Activated naive CD4-positive, alpha-beta T cell treated with anti-CD3 and anti-CD28 coated beads, Interleukin-2, amount 10 ng/mL, durations not matched to agents 7 days and 5 days (primary cell): ENCODE results near the gene RAB10.
A peak's percentile ranks its signal among the peaks of the same experiment; 100 is the strongest.
"Not testable (repeated sequence)": the region's sequence is repeated elsewhere in the genome, so short reads cannot be mapped to it uniquely, and the experiment has no call there.

Experiments used
- CTCF ChIA-PET: fragments of 350-600 bp; sonication (Branson Sonifier 250); formaldehyde crosslinking; loops from one replicate; lab custom pipeline; 2021; ENCODE audit warnings: antibody characterized with exemption; lab: Charles Lee
- DNase-seq: peaks from one replicate; pipeline ENCODE4 v3.0.0-alpha.2; 2020
- H3K27ac Mint-ChIP-seq: one replicate; pipeline ENCODE4 v1.8.0; 2021; ENCODE audit warnings: mild to moderate bottlenecking, moderate library complexity, mixed read lengths
- H3K27me3 Mint-ChIP-seq: one replicate; pipeline ENCODE4 v1.8.0; 2021; ENCODE audit warnings: mild to moderate bottlenecking, mixed read lengths
- H3K36me3 Mint-ChIP-seq: one replicate; pipeline ENCODE4 v1.8.0; 2021; ENCODE audit warnings: mixed read lengths
- H3K4me1 Mint-ChIP-seq: one replicate; pipeline ENCODE4 v1.8.0; 2021; ENCODE audit warnings: mixed read lengths
- H3K4me3 Mint-ChIP-seq: one replicate; pipeline ENCODE4 v1.8.0; 2021; ENCODE audit warnings: mild to moderate bottlenecking, moderate library complexity, mixed read lengths
- H3K9me3 Mint-ChIP-seq: one replicate; pipeline ENCODE4 v1.8.0; 2021; ENCODE audit warnings: mixed read lengths

The RAB10 gene

DNA sequence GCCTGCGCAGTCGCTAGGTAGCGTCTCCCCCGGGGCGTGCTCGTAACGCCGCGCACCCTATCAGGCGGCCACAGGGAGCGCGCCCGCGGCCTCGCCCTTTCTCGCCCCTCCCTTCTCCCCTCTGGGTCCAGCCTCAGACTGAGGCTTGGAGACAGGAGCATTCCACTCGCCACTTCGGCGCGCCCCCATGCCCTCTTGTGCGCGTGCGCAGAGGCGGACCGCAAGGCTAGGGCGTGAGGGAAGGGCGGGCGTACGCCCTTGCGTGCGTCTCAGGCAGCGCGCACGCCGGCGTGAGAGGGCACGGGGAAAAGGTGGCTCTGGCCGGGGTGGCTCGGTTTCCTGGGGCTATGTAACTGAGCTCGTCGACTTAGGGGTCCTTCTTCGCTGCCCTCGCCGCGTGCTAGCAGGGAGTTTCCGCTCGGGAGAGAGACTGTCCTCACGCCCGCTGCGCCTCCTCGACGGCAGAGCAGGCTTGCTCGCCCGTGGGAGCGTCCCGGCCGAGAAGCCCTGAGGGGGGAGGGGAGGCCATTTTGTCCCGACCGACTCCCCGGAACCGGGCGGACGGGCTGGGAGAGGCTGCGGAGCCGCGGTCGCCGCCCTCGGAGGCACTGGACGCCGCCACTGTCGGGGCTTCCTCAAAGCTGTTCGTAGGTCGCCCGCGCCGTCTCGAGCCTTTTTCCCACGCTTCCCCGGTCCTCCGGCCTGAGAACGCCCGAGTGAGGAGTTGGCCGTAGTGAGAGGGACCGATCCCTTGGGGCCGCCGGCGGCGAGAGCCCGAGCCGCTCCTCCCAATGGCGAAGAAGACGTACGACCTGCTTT lies at the start of gene RAB10:
Gene RAB10 (plus strand): TSS at position 267 of the 819 bp plus-strand sequence. CDS start 525 bp downstream, at position 792.
- H3K4me1 Mint-ChIP-seq, result peaks cover 29% of the 10 kb centered on the region
- peak within 1 kb of the TSS; percentile 86 for H3K4me3 Mint-ChIP-seq
- CTCF ChIA-PET, result interaction anchor here (1.5 to 2.0 kb wide), 3 partner anchors 16 to 44 kb away, joined by 4 to 12 read pairs (median 4); no protein-coding TSS in a partner anchor
- H3K27ac Mint-ChIP-seq, result peak within 1 kb of the TSS; percentile 94
- H3K27me3 Mint-ChIP-seq, result no peaks in the 10 kb centered on the region
- H3K36me3 Mint-ChIP-seq, result peaks cover 14% of the 10 kb centered on the region
- DNase-seq, result peak; percentile 99
- no peaks in the 10 kb centered on the region for H3K9me3 Mint-ChIP-seq

DNA sequence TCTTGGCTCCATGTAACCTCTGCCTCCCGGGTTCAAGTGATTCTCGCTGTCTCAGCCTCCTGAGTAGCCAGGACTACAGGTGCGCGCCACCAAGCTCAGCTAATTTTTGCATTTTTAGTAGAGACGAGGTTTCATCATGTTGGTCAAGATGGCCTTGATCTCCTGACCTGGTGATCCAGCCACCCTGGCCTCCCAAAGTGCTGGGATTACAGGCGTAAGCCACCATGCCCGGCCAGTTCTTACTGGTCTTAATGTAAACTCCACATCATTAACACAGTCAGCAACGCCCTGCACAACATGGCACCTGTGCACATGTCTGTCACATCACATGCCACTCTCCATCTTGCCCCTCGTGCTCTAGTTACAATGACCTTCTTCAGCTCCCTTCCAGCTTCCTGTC lies 45.8 kb upstream of the RAB10 start:
- Mint-ChIP-seq H3K4me1 (peaks cover 18% of the 10 kb centered on the region), H3K9me3 (no peaks in the 10 kb centered on the region), H3K27ac (no peak overlapping the region), H3K27me3 (peaks cover 19% of the 10 kb centered on the region), H3K36me3 (no peaks in the 10 kb centered on the region), H3K4me3 (no peak overlapping the region)
- DNase-seq, result no peak
- CTCF ChIA-PET, result interaction anchor here (0.7 to 1.4 kb wide), 3 partner anchors 100 to 485 kb away, joined by 3 to 5 read pairs (median 3); no protein-coding TSS in a partner anchor

DNA sequence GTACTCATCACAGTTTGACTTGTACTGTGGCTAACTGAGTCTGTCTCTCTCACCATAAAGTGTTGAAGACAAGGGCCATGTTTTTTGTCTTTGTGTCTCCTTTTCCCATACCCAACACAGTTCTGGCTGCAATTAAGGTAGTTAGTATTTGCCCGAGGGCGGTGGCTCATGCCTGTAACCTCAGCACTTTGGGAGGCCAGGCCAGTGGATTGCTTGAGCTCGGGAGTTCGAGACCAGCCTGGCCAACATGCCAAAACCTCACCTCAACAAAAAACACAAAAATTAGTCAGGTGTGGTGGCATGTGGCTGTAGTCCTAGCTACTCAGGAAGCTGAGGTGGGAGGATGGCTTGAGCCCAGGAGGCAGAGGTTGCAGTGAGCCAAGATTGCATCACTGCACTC lies 44.7 kb upstream of the RAB10 start:
- DNase-seq, result no peak
- no peaks in the 10 kb centered on the region for H3K36me3 Mint-ChIP-seq
- H3K4me3 Mint-ChIP-seq, result no peak overlapping the region
- H3K27ac Mint-ChIP-seq, result no peak overlapping the region
- peaks cover 19% of the 10 kb centered on the region for H3K27me3 Mint-ChIP-seq
- no peaks in the 10 kb centered on the region for H3K9me3 Mint-ChIP-seq
- CTCF ChIA-PET, result interaction anchor here (1.4 to 2.0 kb wide), 2 partner anchors 156 to 382 kb away, joined by 5 to 18 read pairs; no protein-coding TSS in a partner anchor
- peaks cover 16% of the 10 kb centered on the region for H3K4me1 Mint-ChIP-seq

DNA sequence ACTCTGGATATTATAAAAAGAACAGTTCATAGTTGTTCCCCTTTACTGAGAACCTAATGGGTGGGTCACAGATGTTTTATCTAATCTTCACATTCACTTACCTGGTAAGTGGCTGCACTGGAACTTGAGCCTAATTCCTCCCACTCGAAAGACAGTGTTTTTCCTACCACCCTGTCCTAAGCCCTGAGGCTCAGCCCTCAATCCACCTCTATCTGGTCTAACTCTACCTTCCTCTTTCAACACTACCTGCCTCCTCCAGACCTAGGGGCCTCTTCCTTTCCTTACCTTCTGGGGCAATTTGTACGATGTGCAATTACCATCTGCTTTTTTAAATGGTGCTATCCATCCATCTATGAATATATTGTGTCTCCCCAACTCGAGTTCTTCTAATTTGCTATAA lies 41.9 kb upstream of the RAB10 start:
- no peak overlapping the region for H3K4me3 Mint-ChIP-seq
- CTCF ChIA-PET, result interaction anchor here (0.5 to 2.6 kb wide), 28 partner anchors 8 to 1016 kb away, joined by 3 to 24 read pairs (median 4); partner anchors contain the start of genes KIF3C and RAB10
- no peaks in the 10 kb centered on the region for H3K36me3 Mint-ChIP-seq
- H3K4me1 Mint-ChIP-seq, result peaks cover 16% of the 10 kb centered on the region
- peaks cover 11% of the 10 kb centered on the region for H3K27me3 Mint-ChIP-seq
- no peaks in the 10 kb centered on the region for H3K9me3 Mint-ChIP-seq
- no peak for DNase-seq
- no peak overlapping the region for H3K27ac Mint-ChIP-seq

DNA sequence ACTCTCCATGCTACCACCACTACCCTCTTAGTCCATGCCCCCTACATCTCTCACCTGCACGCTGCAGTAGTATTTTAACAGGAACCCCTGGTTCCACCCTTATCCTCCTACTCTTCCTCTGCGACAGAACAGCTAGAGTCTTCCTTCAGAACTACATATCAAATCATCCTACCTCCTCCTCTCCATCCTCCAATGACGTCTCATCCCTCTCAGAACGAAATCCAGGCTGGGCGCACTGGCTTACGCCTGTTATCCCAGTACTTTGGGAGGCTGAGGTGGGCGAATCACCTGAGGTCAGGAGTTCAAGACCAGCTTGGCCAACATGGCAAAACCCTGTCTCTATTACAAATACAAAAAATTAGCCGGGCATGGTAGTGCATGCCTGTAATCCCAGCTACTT lies 41.3 kb upstream of the RAB10 start:
- Mint-ChIP-seq H3K36me3 (no peaks in the 10 kb centered on the region), H3K4me1 (peaks cover 16% of the 10 kb centered on the region), H3K27me3 (peaks cover 15% of the 10 kb centered on the region), H3K9me3 (no peaks in the 10 kb centered on the region), H3K27ac (no peak overlapping the region), H3K4me3 (no peak overlapping the region)
- CTCF ChIA-PET, result interaction anchor here (1.1 to 2.2 kb wide), 6 partner anchors 13 to 192 kb away, joined by 3 to 24 read pairs (median 4); no protein-coding TSS in a partner anchor
- DNase-seq, result no peak

DNA sequence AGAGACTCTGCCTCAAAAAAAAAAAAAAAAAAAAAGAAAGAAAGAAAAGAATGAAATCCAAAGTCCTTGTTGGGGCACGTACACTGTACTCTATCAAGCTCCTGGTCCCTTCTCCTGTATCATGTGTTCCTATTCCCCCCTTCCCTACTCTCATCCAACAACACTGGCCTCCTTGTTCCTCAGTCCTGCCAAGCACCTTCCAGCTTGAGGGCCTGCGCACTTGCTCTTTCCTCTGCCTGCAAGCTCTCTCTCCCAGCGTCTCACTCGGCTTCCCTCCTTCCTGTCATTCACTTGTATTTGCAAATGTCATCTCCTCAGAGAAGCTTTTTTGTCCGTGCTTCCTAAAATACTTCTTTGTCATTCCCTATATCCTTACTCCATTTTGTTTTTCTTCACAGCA lies 40.8 kb upstream of the RAB10 start:
- Mint-ChIP-seq H3K9me3 (no peaks in the 10 kb centered on the region), H3K27me3 (peaks cover 20% of the 10 kb centered on the region), H3K36me3 (no peaks in the 10 kb centered on the region), H3K4me1 (peaks cover 16% of the 10 kb centered on the region), H3K27ac (no peak overlapping the region), H3K4me3 (no peak overlapping the region)
- CTCF ChIA-PET, result interaction anchor here (0.6 to 2.1 kb wide), 5 partner anchors 38 to 192 kb away, joined by 3 to 24 read pairs (median 3); no protein-coding TSS in a partner anchor
- DNase-seq, result no peak

DNA sequence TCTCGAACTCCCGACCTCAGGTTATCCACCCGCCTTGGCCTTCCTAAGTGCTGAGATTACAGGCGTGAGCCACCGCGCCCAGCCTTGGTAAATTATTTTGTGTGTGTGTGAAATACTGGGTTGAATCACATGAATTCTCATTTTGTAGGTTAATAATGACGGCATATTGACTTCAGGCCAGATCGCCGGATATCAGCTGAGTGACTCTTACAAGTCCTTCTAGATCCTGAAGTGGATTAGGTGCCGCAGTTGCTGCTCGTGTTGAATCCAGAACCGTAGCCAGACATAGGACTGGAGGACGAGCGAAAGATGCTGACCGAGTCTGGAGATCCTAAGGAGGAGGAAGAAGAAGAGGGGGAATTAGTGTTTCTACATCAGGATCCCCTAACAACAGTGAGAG lies 39.4 kb upstream of the RAB10 start:
- Mint-ChIP-seq H3K36me3 (no peaks in the 10 kb centered on the region), H3K9me3 (no peaks in the 10 kb centered on the region), H3K4me3 (no peak overlapping the region), H3K27ac (no peak overlapping the region), H3K4me1 (peaks cover 19% of the 10 kb centered on the region), H3K27me3 (peaks cover 32% of the 10 kb centered on the region)
- CTCF ChIA-PET, result no interaction called here
- DNase-seq, result no peak

DNA sequence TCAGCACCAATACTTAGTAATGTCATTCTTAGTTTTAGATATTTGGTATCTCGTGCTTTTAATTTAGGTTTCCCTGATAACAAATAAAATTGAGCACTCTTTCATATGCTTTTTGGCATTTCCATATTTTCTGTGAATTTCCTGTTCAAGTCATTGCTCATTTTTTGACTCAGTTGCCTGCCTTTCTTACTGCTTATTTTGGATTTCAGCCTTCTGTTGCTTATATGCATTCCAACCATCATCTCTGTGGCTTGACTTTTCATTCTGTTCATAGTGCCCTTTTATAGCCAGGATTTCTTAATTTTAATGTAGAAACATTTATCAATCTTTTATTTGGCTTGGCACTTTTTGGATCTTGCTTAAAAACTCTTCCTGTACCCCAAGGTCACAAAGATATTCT lies 37.0 kb upstream of the RAB10 start:
- H3K27ac Mint-ChIP-seq, result no peak overlapping the region
- H3K27me3 Mint-ChIP-seq, result peaks cover 35% of the 10 kb centered on the region
- DNase-seq, result no peak
- H3K36me3 Mint-ChIP-seq, result no peaks in the 10 kb centered on the region
- CTCF ChIA-PET, result no interaction called here
- peaks cover 6% of the 10 kb centered on the region for H3K4me1 Mint-ChIP-seq
- H3K4me3 Mint-ChIP-seq, result no peak overlapping the region
- no peaks in the 10 kb centered on the region for H3K9me3 Mint-ChIP-seq

DNA sequence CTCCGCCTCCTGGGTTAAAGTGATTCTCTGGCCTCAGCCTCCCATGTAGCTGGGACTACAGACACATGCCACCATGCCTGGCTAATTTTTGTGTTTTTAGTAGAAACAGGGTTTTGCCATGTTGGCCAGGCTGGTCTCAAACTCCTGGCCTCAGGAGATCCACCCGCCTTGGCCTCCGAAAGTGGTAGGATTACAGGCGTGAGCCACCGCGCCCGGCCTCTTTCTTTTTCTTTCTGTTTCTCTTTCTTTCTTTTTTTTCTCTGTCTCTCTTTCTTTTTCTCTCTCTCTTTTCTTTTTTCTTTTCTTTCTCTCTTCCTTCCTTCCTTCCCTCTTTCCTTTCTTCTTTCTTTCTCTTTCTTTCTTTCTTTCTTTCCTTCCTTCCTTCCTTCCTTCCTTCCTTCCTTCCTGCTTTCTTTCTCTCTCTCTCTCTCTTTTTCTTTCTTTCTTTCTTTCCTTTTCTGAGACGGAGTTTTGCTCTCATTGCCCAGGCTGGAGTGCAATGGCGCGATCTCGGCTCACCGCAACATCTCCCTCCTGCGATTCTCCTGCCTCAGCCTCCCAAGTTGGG lies 35.0 kb upstream of the RAB10 start:
- peaks cover 32% of the 10 kb centered on the region for H3K27me3 Mint-ChIP-seq
- H3K27ac Mint-ChIP-seq, H3K4me1 Mint-ChIP-seq, CTCF ChIA-PET, H3K36me3 Mint-ChIP-seq, H3K4me3 Mint-ChIP-seq, H3K9me3 Mint-ChIP-seq, DNase-seq: not testable (repeated sequence)

DNA sequence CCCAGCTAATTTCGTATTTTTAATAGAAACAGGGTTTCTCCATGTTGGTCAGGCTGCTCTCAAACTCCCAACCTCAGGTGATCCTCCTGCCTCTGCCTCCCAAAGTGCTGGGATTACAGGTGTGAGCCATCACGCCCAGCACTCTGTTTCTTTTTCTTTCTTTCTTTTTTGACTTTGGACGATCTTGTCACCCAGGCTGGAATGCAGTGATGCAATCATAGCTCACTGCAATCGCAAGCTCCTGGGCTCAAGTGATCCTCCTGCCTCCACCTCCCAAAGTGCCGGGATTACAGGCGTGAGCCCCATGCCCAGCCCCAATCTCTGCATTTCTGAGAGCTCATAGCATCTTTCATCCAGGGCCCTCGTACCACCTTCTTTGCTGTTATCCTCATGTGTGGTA lies 34.5 kb upstream of the RAB10 start:
- not testable (repeated sequence) for H3K9me3 Mint-ChIP-seq, H3K4me1 Mint-ChIP-seq, H3K4me3 Mint-ChIP-seq, H3K27ac Mint-ChIP-seq, DNase-seq, H3K36me3 Mint-ChIP-seq
- CTCF ChIA-PET, result interaction anchor here (1.6 kb wide), 1 partner anchor 8 kb away, joined by 6 read pairs; no protein-coding TSS in a partner anchor
- H3K27me3 Mint-ChIP-seq, result peaks cover 32% of the 10 kb centered on the region

DNA sequence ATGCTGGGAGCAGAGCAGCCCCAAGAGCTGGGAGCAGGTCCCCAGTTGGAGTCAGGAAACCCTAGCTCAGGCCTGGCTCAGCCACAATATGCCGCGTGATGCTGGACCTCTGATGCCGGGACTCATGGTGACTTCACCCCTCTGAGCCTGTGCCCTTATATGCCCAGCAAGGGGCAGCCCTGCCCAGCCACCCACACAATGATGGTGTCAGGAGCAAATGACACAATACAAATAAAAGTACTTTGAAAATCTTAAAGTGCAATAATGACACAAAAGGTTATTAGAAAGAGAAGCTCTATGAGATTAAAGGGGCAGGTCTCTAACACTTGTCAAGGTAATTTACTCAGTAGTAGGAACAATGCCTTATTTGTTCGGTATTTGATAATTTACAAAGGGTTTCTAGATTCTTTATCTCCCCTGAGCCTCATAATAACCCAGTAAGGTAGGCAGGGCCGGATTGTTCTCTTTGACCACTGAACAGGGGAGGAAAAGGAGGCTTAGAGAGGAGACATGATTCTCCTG lies 33.3 kb upstream of the RAB10 start:
- DNase-seq, result no peak
- H3K27ac Mint-ChIP-seq, result no peak overlapping the region
- CTCF ChIA-PET, result interaction anchor here (1.0 to 1.6 kb wide), 2 partner anchors 9 to 51 kb away, joined by 3 to 6 read pairs; no protein-coding TSS in a partner anchor
- H3K27me3 Mint-ChIP-seq, result peaks cover 29% of the 10 kb centered on the region
- H3K36me3 Mint-ChIP-seq, result no peaks in the 10 kb centered on the region
- H3K9me3 Mint-ChIP-seq, result no peaks in the 10 kb centered on the region
- peaks cover 3% of the 10 kb centered on the region for H3K4me1 Mint-ChIP-seq
- H3K4me3 Mint-ChIP-seq, result no peak overlapping the region

DNA sequence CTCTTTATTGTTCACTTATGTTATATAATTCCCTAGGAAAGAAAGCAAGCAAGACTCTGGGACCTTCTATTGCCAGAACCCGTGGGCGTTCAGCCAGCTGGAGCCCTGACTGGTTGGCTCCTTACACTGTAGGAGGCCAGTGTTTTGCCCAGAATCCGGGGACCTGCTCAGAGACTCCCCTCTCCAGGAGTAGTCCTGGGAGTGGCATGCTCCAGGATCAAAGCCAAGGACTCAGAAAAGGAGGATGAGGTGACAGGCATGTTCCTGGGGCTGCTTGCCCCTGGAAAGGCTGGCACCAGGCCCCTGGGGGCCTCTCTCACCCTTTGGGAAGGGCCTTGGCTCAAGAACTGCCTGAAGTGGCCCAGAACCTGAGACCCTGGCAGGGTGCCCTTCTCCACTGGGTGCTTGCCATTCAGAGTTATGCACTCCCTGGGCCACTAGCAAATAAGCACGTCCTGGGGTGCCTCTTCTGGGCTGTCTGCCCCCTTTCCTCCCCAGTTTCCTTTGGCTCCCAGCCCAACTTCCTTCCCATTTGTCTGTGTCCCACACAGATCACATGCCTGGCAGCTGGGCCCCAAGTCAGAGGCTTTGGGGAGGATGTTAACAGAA lies 32.0 kb upstream of the RAB10 start:
- no peak for DNase-seq
- Mint-ChIP-seq H3K4me1 (peaks cover 3% of the 10 kb centered on the region), H3K4me3 (no peak overlapping the region), H3K27me3 (peaks cover 29% of the 10 kb centered on the region), H3K36me3 (no peaks in the 10 kb centered on the region), H3K9me3 (no peaks in the 10 kb centered on the region), H3K27ac (no peak overlapping the region)
- CTCF ChIA-PET, result no interaction called here

DNA sequence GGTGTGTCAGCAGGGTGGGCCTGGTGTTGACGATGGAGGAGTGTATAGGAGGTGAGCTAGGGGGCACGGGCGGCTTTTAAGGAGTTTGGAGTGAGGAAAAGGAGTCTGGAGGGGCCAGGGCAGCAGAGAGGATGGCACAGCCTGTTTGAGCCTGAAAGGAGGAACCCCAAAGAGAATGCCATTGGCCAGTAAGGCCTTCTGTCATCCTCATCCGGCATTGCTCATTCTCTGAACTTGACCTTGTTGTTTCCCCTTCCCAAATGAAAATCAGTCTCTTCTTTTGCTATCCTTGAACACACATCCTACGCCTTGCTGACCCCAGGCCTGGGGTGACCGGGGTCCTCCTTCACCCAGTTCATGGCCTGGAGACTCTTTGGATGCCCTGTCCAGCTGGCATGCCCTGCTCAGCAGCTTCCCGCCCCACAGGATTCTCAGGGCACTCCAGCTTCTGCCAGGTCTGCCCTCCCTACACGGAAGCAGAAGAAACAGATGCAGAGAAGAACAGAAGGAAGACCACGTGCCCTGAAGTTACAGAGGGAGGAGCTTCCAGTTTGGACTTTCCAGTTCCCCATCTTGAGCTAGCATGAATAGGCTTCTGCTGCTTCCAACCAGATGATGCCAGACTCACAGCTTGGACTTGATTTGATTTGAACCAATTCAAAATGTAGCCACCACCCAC lies 31.1 kb upstream of the RAB10 start:
- CTCF ChIA-PET, result interaction anchor here (1.2 to 2.0 kb wide), 2 partner anchors 12 to 84 kb away, joined by 4 to 8 read pairs; no protein-coding TSS in a partner anchor
- Mint-ChIP-seq H3K4me1 (peaks cover 3% of the 10 kb centered on the region), H3K36me3 (no peaks in the 10 kb centered on the region), H3K9me3 (no peaks in the 10 kb centered on the region), H3K27ac (no peak overlapping the region), H3K27me3 (peaks cover 23% of the 10 kb centered on the region), H3K4me3 (no peak overlapping the region)
- DNase-seq, result no peak
